PFSK-1 (cell line): ENCODE results near the gene TMEM181.

Experiments
- POLR2AphosphoS5 ChIP-seq: IDR thresholded peaks from 2 replicates; pipeline ENCODE4 v1.6.1; 2012; ENCODE audit warnings: low read depth, mild to moderate bottlenecking, control low read depth, low read length, moderate library complexity
- SIN3A ChIP-seq: IDR thresholded peaks from 2 replicates; pipeline ENCODE4 v1.6.1; 2012; ENCODE audit warnings: mild to moderate bottlenecking, low read length, moderate library complexity, borderline replicate concordance; ENCODE audit not compliant: insufficient read depth
- TAF1 ChIP-seq: IDR thresholded peaks from 2 replicates; pipeline ENCODE4 v1.6.1; 2012; ENCODE audit warnings: low read length, control low read depth, borderline replicate concordance; ENCODE audit not compliant: insufficient read depth
- TF ChIP-seq, protein P1 (sequence below), 2 experiments: IDR thresholded peaks; 2 replicates each; pipeline versions ENCODE4 v1.6.1 to v1.8.0; 2011 to 2012; ENCODE audit warnings: low read depth in 2 of 2, low read length in 2 of 2, control low read depth in 1 of 2, inconsistent platforms in 1 of 2, mild to moderate bottlenecking in 1 of 2, moderate library complexity in 1 of 2; ENCODE audit not compliant: insufficient read depth in 1 of 2

DNA sequence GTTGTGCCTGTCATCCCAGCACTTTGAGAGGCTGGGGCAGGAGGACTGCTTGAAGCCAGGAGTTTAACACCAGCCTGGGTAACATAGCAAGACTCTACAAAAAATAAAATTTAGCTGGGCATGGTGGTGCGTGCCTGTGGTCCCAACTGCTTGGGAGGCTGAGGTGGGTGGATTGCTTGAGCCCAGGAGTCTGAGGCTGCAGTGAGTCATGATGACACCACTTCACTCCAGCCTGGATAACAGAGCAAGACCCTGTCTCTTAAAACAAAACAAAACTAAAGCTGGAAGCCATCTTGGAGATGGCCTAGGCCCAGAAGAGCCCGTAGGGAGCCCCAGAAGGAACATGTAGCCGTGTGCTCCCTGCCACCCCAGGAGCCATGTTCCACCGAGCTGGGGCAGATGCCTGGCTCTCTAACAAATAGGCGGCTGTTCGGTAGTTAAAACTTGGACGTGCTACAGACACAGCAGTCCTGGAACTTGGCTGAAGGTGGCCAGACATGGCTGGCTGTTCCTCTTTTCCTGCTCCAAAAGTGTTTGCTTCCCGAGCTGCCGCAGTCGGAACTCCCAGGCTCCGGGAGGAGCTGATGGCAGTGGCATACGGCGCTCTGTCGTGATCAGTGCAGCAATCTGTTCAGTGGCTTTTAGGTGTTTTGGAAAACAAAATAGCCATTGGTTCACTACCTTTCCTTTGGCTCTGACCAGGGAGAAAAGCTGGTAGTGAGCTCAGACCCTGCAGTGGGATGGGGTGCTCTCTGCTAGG, 47.7 kb downstream of the TMEM181 start:
- TF ChIP-seq, protein P1, sequence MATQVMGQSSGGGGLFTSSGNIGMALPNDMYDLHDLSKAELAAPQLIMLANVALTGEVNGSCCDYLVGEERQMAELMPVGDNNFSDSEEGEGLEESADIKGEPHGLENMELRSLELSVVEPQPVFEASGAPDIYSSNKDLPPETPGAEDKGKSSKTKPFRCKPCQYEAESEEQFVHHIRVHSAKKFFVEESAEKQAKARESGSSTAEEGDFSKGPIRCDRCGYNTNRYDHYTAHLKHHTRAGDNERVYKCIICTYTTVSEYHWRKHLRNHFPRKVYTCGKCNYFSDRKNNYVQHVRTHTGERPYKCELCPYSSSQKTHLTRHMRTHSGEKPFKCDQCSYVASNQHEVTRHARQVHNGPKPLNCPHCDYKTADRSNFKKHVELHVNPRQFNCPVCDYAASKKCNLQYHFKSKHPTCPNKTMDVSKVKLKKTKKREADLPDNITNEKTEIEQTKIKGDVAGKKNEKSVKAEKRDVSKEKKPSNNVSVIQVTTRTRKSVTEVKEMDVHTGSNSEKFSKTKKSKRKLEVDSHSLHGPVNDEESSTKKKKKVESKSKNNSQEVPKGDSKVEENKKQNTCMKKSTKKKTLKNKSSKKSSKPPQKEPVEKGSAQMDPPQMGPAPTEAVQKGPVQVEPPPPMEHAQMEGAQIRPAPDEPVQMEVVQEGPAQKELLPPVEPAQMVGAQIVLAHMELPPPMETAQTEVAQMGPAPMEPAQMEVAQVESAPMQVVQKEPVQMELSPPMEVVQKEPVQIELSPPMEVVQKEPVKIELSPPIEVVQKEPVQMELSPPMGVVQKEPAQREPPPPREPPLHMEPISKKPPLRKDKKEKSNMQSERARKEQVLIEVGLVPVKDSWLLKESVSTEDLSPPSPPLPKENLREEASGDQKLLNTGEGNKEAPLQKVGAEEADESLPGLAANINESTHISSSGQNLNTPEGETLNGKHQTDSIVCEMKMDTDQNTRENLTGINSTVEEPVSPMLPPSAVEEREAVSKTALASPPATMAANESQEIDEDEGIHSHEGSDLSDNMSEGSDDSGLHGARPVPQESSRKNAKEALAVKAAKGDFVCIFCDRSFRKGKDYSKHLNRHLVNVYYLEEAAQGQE (IDR thresholded peaks at IDR 0.05; ENCODE audit: insufficient read depth in 1 of 2, low read depth in 2 of 2, low read length in 2 of 2) = no peak
- TF ChIP-seq POLR2AphosphoS5 (no peak), SIN3A (no peak), TAF1 (no peak)
